Suprapubic skin (tissue), 3 donors: ENCODE measurements around the gene TARDBP.

ENCODE experiments used
- CTCF ChIP-seq, 2 donors: fragments of 200-600 bp in 1 of 2; fragments of 450-650 bp in 1 of 2; sonication (generic) in 1 of 2; IDR thresholded peaks; one replicate each; pipeline ENCODE4 v1.5.1; 2016 to 2019; ENCODE audit warnings: antibody characterized with exemption in 2 of 2, mild to moderate bottlenecking in 1 of 2, moderate library complexity in 1 of 2
- POLR2A ChIP-seq, 2 donors: fragments of 450-650 bp; IDR thresholded peaks; one replicate each; pipeline ENCODE4 v1.6.1; 2017; ENCODE audit warnings: antibody characterized with exemption in 2 of 2, mild to moderate bottlenecking in 2 of 2, moderate library complexity in 2 of 2

GRCh38 chr1:10969267-10969970 is 43.0 kb upstream of the TARDBP start:
- TF ChIP-seq CTCF (IDR thresholded peaks at IDR 0.05) (no peak), POLR2A (IDR thresholded peaks at IDR 0.05) (no peak)
